Measurements from ENCODE around the gene HSPA1A. TPM values are rescaled to one million over a fixed set of nuclear protein-coding genes. Genes with fewer than 3 reads are reported as not detected.

Gene HSPA1A
- total and polyA plus RNA-seq, 9 of the 15 experiments (the other 6 are each of a cell fraction or from before 2014, with no cell fraction given) = 2.2 to 273 (median 107) TPM

DNA sequence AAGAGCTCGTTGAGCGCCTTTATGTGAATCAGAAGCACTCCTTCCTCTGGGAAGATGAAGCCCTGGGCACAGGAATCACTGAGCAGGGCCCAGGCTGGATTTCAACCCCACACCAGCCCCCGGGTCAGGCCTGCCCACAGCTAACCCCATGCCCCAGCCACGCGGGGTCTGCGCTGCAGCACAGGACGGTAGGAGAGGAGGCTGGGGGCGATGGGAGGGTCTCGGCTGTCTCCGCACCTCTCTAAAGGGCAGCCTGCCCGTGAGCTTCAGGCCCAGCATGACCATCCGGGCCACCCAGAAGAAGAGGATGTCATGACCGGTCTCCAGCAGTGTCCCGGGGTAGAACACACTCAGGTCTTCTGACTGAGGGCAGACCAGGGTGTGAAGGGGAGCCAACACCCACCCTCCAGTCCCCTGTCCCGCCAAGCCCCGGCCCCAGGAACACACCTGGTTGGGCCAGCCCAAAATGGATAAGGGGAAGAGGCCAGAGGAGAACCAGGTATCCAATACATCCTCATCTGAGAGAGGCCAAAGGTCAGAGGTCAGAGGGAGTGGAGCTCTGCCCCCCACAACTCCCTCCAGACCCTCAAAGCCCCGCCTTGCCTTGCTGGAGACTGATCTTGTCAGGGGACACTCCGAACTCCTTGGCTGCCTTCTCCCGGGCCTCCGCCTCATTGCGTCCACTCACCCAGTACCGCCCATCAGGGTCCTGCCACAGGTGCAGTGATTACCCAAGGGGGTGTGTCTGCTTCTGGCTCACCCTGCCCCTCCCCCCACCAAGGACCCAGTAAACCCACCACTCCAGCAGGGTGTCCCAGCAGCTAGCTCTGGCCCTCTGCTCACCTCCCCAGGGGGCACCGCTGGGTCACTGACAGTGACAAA, 33.9 kb upstream of the HSPA1A start:
- POLR2A ChIA-PET = interaction anchor here (0.6 to 5.5 kb wide), 8 partner anchors 9 to 55 kb away, joined by 3 to 47 read pairs (median 4); partner anchors contain the start of genes HSPA1B and VARS1
- intact Hi-C loops (cut with micrococcal nuclease) = no loop called here
- peaks cover 91% of the 10 kb centered on the region; the same call in 2 of the 3 replicates for H3K36me3 ChIP-seq (ENCODE audit: control insufficient read depth, insufficient read depth, low read length)
- no peaks in the 10 kb centered on the region for H3K9me1 ChIP-seq (ENCODE audit: control insufficient read depth, insufficient read depth, low read length)
- 95% methylated on average over 23 of the region's 23 CpGs for WGBS (ENCODE audit: insufficient coverage, low coverage, missing lambda C conversion rate)
- no peaks in the 10 kb centered on the region for H4K20me1 ChIP-seq (replicated peaks; ENCODE audit: control insufficient read depth, insufficient read depth, low read length)
- in situ Hi-C loops (cut with MboI) = no loop called here
- no peaks in the 10 kb centered on the region for H3K9me3 ChIP-seq (replicated peaks; ENCODE audit: control insufficient read depth, insufficient read depth, low read depth, low read length)
- no TSS peak for BruUV-seq (replicated peaks)
- H3K27me3 ChIP-seq (ENCODE audit: control insufficient read depth in 2 of 2, insufficient read depth in 2 of 2, low read length in 2 of 2) = no peaks in the 10 kb centered on the region
- CTCF ChIA-PET (ENCODE audit: low intra/inter-chr PET ratio) = no interaction called here
- H3K27ac ChIP-seq (ENCODE audit: extremely low read depth, low read depth, low read length) = no peak overlapping the region
- H3K4me3 ChIP-seq = no peak overlapping the region
- FAIRE-seq (no peak), ATAC-seq (no peak), DNase-seq (ENCODE audit: extremely low read depth in 1 of 4, low spot score in 3 of 4) (no peak)
- peaks cover 20 to 58% of the 10 kb centered on the region in 2 experiments for H3K4me1 ChIP-seq (replicated peaks in 1 of 2; ENCODE audit: control insufficient read depth in 2 of 2, insufficient read depth in 2 of 2, low read length in 2 of 2)
- H2AFZ ChIP-seq (ENCODE audit: low read depth, low read length) = no peak overlapping the region
- H3K79me2 ChIP-seq (ENCODE audit: control insufficient read depth, insufficient read depth, low read length) = no peaks in the 10 kb centered on the region
- no peak overlapping the region for H3K4me2 ChIP-seq (ENCODE audit: insufficient read depth, low read length)
- peak overlapping the region in 1 of 2 experiments; percentile 45; a peak in 1 of 4 replicates for H3K9ac ChIP-seq (ENCODE audit: insufficient read depth in 1 of 2, low read depth in 2 of 2, low read length in 2 of 2)
- TF ChIP-seq SIRT6 (IDR thresholded peaks at IDR 0.05; ENCODE audit: low read depth, low read length) = no peak
- no peak for TF ChIP-seq ZSCAN29 (IDR thresholded peaks at IDR 0.05)
- TF ChIP-seq MTA1 (IDR thresholded peaks at IDR 0.05; ENCODE audit: borderline replicate concordance) = no peak
- TF ChIP-seq NFRKB (IDR thresholded peaks at IDR 0.05; ENCODE audit: low read depth) = no peak
- TF ChIP-seq POLR2G (IDR thresholded peaks at IDR 0.05; ENCODE audit: low read depth, low read length) = peak; percentile 69
- TF ChIP-seq KAT8 (IDR thresholded peaks at IDR 0.05; ENCODE audit: low read depth) = no peak
- TF ChIP-seq ASH1L (IDR thresholded peaks at IDR 0.05; ENCODE audit: borderline replicate concordance, low read depth, partially characterized antibody) = no peak
- TF ChIP-seq SAFB2 (IDR thresholded peaks at IDR 0.05; ENCODE audit: borderline replicate concordance, low read depth, low read length, severe bottlenecking) = no peak
- no peak for TF ChIP-seq SREBF2 (CRISPR knock-in tag; IDR thresholded peaks at IDR 0.05)
- no peak for TF ChIP-seq ZZZ3 (IDR thresholded peaks at IDR 0.05)
- no peak for TF ChIP-seq TEAD1 (CRISPR knock-in tag; IDR thresholded peaks at IDR 0.05)
- TF ChIP-seq KAT7 (CRISPR knock-in tag; IDR thresholded peaks at IDR 0.05; ENCODE audit: borderline replicate concordance) = no peak
- TF ChIP-seq, protein P1, sequence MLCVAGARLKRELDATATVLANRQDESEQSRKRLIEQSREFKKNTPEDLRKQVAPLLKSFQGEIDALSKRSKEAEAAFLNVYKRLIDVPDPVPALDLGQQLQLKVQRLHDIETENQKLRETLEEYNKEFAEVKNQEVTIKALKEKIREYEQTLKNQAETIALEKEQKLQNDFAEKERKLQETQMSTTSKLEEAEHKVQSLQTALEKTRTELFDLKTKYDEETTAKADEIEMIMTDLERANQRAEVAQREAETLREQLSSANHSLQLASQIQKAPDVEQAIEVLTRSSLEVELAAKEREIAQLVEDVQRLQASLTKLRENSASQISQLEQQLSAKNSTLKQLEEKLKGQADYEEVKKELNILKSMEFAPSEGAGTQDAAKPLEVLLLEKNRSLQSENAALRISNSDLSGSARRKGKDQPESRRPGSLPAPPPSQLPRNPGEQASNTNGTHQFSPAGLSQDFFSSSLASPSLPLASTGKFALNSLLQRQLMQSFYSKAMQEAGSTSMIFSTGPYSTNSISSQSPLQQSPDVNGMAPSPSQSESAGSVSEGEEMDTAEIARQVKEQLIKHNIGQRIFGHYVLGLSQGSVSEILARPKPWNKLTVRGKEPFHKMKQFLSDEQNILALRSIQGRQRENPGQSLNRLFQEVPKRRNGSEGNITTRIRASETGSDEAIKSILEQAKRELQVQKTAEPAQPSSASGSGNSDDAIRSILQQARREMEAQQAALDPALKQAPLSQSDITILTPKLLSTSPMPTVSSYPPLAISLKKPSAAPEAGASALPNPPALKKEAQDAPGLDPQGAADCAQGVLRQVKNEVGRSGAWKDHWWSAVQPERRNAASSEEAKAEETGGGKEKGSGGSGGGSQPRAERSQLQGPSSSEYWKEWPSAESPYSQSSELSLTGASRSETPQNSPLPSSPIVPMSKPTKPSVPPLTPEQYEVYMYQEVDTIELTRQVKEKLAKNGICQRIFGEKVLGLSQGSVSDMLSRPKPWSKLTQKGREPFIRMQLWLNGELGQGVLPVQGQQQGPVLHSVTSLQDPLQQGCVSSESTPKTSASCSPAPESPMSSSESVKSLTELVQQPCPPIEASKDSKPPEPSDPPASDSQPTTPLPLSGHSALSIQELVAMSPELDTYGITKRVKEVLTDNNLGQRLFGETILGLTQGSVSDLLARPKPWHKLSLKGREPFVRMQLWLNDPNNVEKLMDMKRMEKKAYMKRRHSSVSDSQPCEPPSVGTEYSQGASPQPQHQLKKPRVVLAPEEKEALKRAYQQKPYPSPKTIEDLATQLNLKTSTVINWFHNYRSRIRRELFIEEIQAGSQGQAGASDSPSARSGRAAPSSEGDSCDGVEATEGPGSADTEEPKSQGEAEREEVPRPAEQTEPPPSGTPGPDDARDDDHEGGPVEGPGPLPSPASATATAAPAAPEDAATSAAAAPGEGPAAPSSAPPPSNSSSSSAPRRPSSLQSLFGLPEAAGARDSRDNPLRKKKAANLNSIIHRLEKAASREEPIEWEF (CRISPR knock-in tag; IDR thresholded peaks at IDR 0.05) = no peak
- no peak for TF ChIP-seq DDX20 (tag; IDR thresholded peaks at IDR 0.05; ENCODE audit: low read depth)
- TF ChIP-seq ZNF830 (CRISPR knock-in tag; IDR thresholded peaks at IDR 0.05) = no peak
- TF ChIP-seq, protein P2, sequence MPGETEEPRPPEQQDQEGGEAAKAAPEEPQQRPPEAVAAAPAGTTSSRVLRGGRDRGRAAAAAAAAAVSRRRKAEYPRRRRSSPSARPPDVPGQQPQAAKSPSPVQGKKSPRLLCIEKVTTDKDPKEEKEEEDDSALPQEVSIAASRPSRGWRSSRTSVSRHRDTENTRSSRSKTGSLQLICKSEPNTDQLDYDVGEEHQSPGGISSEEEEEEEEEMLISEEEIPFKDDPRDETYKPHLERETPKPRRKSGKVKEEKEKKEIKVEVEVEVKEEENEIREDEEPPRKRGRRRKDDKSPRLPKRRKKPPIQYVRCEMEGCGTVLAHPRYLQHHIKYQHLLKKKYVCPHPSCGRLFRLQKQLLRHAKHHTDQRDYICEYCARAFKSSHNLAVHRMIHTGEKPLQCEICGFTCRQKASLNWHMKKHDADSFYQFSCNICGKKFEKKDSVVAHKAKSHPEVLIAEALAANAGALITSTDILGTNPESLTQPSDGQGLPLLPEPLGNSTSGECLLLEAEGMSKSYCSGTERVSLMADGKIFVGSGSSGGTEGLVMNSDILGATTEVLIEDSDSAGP (CRISPR knock-in tag; IDR thresholded peaks at IDR 0.05) = no peak
